HepG2 (cell line): ENCODE data around the gene TXNDC2.

Source experiments
- KAT2B ChIP-seq: fragments of 150-350 bp; IDR thresholded peaks from 2 replicates; pipeline ENCODE4 v1.6.1; 2014; ENCODE audit warnings: low read depth, low read length, borderline replicate concordance
- POLR2A ChIP-seq, 2 experiments: IDR thresholded peaks; 2 replicates each; pipeline ENCODE4 v1.6.1; 2011; ENCODE audit warnings: low read depth in 2 of 2, low read length in 2 of 2, mild to moderate bottlenecking in 1 of 2, moderate library complexity in 1 of 2; ENCODE audit not compliant: insufficient read depth in 1 of 2
- SATB2 ChIP-seq: sonication (generic); formaldehyde crosslinking; IDR thresholded peaks from 2 replicates; pipeline ENCODE4 v1.5.0; 2020; ENCODE audit warnings: missing genetic modification reagents

GRCh38 chr18:9925795-9926194, 40.0 kb downstream of the TXNDC2 start:
- no peak for TF ChIP-seq SATB2 (CRISPR knock-in tag)
- no peak for TF ChIP-seq KAT2B
- peak in 1 of 2 experiments; percentile 41; a peak in 1 of 4 replicates for TF ChIP-seq POLR2A (IDR thresholded peaks at IDR 0.05; ENCODE audit: insufficient read depth in 1 of 2, low read depth in 2 of 2, low read length in 2 of 2)
